Vagina (tissue), 2 donors: ENCODE results near the gene TBC1D30. TPM values are rescaled to one million over a fixed set of nuclear protein-coding genes. Genes with fewer than 3 reads are reported as not detected.
"Not testable (repeated sequence)": the region's sequence is repeated elsewhere in the genome, so short reads cannot be mapped to it uniquely, and the experiment has no call there.

Source experiments
- DNase-seq, 2 donors: peaks; one replicate each; pipeline ENCODE4 v3.0.0-alpha.2; 2017; ENCODE audit errors: extremely low spot score in 2 of 2
- H3K27ac ChIP-seq: fragments of 200-600 bp; sonication (generic); one replicate; pipeline ENCODE4 v1.5.1; 2019
- H3K27me3 ChIP-seq: fragments of 200-600 bp; sonication (generic); one replicate; pipeline ENCODE4 v1.5.1; 2019
- H3K36me3 ChIP-seq, 2 donors: fragments of 200-600 bp; sonication (generic); one replicate each; pipeline ENCODE4 v1.5.1; 2017 to 2019
- H3K4me1 ChIP-seq: fragments of 200-600 bp; sonication (generic); one replicate; pipeline ENCODE4 v1.5.1; 2019
- H3K4me3 ChIP-seq, 2 donors: fragments of 200-600 bp; sonication (generic); 1 replicate in 1 of 2; 2 replicates in 1 of 2; pipeline ENCODE4 v1.5.1; 2016 to 2019
- H3K9me3 ChIP-seq: fragments of 200-600 bp; sonication (generic); one replicate; pipeline ENCODE4 v1.5.1; 2019
- POLR2A ChIP-seq, 2 donors: fragments of 450-650 bp; IDR thresholded peaks; one replicate each; pipeline ENCODE4 v1.6.1; 2017; ENCODE audit warnings: antibody characterized with exemption in 2 of 2, mild to moderate bottlenecking in 2 of 2, moderate library complexity in 2 of 2
- POLR2AphosphoS5 ChIP-seq, 2 donors: sonication (generic); formaldehyde crosslinking; IDR thresholded peaks; one replicate each; pipeline ENCODE4 v1.9.0; 2017; ENCODE audit warnings: antibody characterized with exemption in 2 of 2, mild to moderate bottlenecking in 2 of 2, low read depth in 1 of 2; ENCODE audit not compliant: insufficient read depth in 1 of 2
- intact Hi-C: fragments of 100-400 bp; cut with DNase I; formaldehyde crosslinking; loops from one replicate; pipeline ENCODE4 v1.15.1; 2023
- total RNA-seq: library from RNA; depleted of rRNA; stranded (reverse); fragments of >200 nt; gene quantifications from one replicate; pipeline ENCODE4 v1.2.3, GENCODE V29; 2016
- TF ChIP-seq, protein P1 (sequence below), 3 experiments: fragments of 450-650 bp in 2 of 3; fragments of 200-600 bp in 1 of 3; sonication (generic) in 1 of 3; IDR thresholded peaks; one replicate each; pipeline ENCODE4 v1.5.1; 2017 to 2019; ENCODE audit warnings: antibody characterized with exemption in 3 of 3, mild to moderate bottlenecking in 2 of 3, moderate library complexity in 2 of 3

Gene TBC1D30, protein sequence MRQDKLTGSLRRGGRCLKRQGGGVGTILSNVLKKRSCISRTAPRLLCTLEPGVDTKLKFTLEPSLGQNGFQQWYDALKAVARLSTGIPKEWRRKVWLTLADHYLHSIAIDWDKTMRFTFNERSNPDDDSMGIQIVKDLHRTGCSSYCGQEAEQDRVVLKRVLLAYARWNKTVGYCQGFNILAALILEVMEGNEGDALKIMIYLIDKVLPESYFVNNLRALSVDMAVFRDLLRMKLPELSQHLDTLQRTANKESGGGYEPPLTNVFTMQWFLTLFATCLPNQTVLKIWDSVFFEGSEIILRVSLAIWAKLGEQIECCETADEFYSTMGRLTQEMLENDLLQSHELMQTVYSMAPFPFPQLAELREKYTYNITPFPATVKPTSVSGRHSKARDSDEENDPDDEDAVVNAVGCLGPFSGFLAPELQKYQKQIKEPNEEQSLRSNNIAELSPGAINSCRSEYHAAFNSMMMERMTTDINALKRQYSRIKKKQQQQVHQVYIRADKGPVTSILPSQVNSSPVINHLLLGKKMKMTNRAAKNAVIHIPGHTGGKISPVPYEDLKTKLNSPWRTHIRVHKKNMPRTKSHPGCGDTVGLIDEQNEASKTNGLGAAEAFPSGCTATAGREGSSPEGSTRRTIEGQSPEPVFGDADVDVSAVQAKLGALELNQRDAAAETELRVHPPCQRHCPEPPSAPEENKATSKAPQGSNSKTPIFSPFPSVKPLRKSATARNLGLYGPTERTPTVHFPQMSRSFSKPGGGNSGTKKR
- total RNA-seq, result 3.9 TPM

DNA sequence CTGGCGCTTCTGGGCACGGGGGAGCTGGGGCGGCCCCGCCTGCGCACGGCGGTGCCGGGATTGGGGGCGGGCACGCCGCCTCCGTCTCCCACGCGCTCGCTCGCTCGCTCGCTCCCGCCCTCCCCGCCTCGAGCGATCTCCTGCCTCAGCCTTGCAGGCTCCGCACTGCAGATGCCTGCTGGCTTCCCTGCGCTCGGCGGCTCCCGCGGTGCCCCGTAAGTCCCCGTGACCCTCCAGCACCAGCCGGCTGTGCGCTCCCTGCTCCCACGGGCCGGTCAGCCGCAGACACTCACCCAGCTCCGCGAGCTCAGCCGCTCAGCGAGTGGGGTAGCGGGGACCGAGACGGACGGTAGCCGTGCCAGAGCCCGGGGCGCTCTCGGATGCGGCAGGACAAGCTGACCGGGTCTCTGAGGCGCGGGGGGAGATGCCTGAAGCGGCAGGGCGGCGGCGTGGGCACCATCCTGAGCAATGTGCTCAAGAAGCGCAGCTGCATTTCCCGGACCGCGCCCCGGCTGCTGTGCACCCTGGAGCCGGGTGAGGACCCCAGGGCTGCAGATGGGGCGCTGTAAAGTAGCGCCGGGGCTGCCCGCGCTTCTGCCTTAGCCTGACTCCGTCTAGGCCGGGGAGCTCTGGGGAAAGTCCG, at the start of gene TBC1D30:
Gene TBC1D30 (plus strand): TSS at position 148 of the 643 bp plus-strand sequence. CDS start 233 bp downstream, at position 381.
- DNase-seq, result no peak
- Histone ChIP-seq H3K9me3 (no peaks in the 10 kb centered on the region), H3K4me1 (peaks cover 20% of the 10 kb centered on the region), H3K36me3 (no peaks in the 10 kb centered on the region), H3K27ac (no peak within 1 kb of the TSS), H3K4me3 (peak within 1 kb of the TSS; percentile 38 to 40), H3K27me3 (peaks cover 7% of the 10 kb centered on the region)
- intact Hi-C loops, result no loop called here
- TF ChIP-seq POLR2A (IDR thresholded peaks at IDR 0.05) (no peak), POLR2AphosphoS5 (IDR thresholded peaks at IDR 0.05; ENCODE audit: insufficient read depth in 1 of 2, low read depth in 1 of 2) (no peak)
- TF ChIP-seq, protein P1, sequence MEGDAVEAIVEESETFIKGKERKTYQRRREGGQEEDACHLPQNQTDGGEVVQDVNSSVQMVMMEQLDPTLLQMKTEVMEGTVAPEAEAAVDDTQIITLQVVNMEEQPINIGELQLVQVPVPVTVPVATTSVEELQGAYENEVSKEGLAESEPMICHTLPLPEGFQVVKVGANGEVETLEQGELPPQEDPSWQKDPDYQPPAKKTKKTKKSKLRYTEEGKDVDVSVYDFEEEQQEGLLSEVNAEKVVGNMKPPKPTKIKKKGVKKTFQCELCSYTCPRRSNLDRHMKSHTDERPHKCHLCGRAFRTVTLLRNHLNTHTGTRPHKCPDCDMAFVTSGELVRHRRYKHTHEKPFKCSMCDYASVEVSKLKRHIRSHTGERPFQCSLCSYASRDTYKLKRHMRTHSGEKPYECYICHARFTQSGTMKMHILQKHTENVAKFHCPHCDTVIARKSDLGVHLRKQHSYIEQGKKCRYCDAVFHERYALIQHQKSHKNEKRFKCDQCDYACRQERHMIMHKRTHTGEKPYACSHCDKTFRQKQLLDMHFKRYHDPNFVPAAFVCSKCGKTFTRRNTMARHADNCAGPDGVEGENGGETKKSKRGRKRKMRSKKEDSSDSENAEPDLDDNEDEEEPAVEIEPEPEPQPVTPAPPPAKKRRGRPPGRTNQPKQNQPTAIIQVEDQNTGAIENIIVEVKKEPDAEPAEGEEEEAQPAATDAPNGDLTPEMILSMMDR (IDR thresholded peaks at IDR 0.05), result no peak

DNA sequence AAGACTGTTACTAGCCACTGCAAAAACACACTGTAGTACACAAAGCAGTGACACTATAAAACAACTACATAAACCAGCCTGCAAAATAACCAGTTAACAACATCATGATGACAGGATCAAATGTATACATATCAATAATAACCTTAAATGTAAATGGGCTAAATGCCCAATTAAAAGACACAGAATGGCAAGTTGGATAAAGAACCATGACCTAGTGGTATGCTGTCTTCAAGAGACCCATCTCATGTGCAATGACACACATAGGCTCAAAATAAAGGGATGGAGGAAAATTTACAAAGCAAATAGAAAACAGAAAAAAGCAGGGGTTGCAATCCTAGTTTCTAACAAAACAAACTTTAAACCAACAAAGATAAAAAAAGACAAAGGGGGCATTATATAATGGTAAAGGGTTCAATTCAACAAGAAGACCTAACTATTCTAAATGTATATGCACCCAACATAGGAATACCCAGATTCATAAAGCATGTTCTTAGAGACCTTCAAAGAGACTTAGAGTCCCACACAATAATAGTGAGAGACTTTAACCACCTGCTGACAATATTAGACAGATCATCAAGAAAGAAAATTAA, 49.2 kb upstream of the TBC1D30 start:
- intact Hi-C loops, H3K27me3 ChIP-seq, H3K27ac ChIP-seq, H3K9me3 ChIP-seq, H3K4me3 ChIP-seq, DNase-seq, H3K36me3 ChIP-seq, H3K4me1 ChIP-seq: not testable (repeated sequence)

DNA sequence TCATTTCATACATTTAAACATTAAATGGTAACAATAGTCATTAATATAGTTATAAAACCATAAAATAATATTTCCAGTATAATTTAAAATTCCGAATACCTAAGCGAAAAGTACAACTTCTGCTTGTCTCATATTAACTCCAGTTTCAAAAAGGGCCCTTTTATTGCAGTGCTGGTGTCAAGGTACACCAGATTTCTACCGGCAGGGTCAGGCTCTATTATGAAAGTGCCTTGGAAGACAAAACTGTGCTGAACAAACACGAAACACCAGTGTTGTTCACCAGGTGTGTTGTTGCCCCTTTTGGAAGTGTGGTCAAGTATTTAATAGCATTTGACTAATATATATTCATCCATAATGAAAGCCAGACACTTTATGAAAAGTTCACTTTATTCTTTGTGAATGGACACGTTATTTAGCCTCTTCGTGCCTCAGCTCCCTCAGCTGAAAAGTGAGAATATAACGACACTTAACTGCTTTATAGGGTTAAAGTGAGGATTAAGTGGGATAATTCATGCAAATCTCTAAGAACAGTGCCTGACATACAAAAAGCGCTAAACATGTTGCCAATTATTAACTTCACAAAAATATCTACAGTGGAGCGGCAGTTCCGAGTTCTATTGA, 45.0 kb upstream of the TBC1D30 start:
- intact Hi-C loops, result no loop called here
- no peaks in the 10 kb centered on the region for H3K27me3 ChIP-seq
- H3K9me3 ChIP-seq, result no peaks in the 10 kb centered on the region
- TF ChIP-seq, protein P1 (IDR thresholded peaks at IDR 0.05), result no peak
- TF ChIP-seq POLR2AphosphoS5 (IDR thresholded peaks at IDR 0.05; ENCODE audit: insufficient read depth in 1 of 2, low read depth in 1 of 2) (no peak), POLR2A (IDR thresholded peaks at IDR 0.05) (no peak)
- H3K4me1 ChIP-seq, result peaks cover 17% of the 10 kb centered on the region
- no peak overlapping the region for H3K27ac ChIP-seq
- no peak overlapping the region for H3K4me3 ChIP-seq
- DNase-seq, result no peak
- no peaks in the 10 kb centered on the region for H3K36me3 ChIP-seq

DNA sequence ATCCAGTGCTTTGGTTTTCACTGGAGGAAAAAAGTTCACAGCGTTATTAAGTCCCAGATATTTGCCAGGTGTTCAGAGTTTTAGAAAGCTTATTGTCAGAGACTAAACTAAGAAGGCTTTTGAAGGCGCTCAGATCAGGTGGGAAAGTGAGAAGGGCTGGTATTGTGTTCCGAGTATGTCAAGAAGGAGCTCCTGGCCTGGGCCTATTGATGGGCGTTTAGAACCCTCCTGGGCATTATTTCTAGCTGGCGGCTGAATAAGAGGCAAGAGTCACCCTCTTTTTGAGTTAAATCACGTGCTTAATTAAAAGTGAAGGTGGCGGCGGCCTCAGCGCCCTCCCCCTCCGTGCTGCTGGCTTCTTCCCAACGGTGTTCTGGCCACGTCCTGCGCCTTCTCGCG, 44.3 kb upstream of the TBC1D30 start:
- intact Hi-C loops, result no loop called here
- no peaks in the 10 kb centered on the region for H3K9me3 ChIP-seq
- no peaks in the 10 kb centered on the region for H3K36me3 ChIP-seq
- peaks cover 17% of the 10 kb centered on the region for H3K4me1 ChIP-seq
- TF ChIP-seq POLR2A (IDR thresholded peaks at IDR 0.05) (no peak), POLR2AphosphoS5 (IDR thresholded peaks at IDR 0.05; ENCODE audit: insufficient read depth in 1 of 2, low read depth in 1 of 2) (no peak)
- H3K27me3 ChIP-seq, result no peaks in the 10 kb centered on the region
- H3K4me3 ChIP-seq, result peak overlapping the region; percentile 45 to 52
- no peak for DNase-seq
- no peak overlapping the region for H3K27ac ChIP-seq

DNA sequence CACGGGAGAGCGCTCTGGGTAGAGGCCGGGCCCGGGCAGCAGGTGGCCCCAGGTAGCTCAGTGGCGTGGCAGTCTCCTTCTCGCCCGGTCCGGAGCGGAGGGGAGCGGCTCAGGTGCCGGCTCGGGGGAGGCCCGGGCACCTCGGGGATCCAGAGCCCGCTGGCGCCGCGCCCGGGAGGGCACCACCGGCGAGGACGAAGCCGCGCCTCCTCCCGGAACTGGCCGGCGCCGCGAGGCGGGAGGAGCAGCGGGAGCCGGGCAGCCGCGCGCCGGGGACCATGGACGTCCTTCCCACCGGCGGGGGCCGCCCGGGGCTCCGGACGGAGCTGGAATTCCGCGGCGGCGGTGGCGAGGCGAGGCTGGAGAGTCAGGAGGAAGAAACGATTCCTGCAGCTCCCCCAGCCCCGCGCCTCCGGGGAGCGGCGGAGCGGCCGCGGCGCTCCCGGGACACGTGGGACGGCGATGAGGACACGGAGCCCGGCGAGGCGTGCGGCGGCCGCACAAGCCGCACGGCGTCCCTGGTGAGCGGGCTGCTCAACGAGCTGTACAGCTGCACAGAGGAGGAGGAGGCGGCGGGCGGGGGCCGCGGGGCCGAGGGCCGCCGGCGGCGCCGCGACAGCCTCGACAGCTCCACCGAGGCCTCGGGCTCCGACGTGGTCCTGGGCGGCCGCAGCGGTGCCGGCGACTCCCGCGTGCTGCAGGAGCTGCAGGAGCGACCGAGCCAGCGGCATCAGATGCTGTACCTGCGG, 43.7 kb upstream of the TBC1D30 start:
- no peaks in the 10 kb centered on the region for H3K9me3 ChIP-seq
- no peak for DNase-seq
- H3K36me3 ChIP-seq, result no peaks in the 10 kb centered on the region
- peak overlapping the region; percentile 45 to 52 for H3K4me3 ChIP-seq
- peaks cover 17% of the 10 kb centered on the region for H3K4me1 ChIP-seq
- intact Hi-C loops, result no loop called here
- no peak for TF ChIP-seq POLR2AphosphoS5 (IDR thresholded peaks at IDR 0.05; ENCODE audit: insufficient read depth in 1 of 2, low read depth in 1 of 2)
- TF ChIP-seq POLR2A (IDR thresholded peaks at IDR 0.05), result no peak
- TF ChIP-seq, protein P1 (IDR thresholded peaks at IDR 0.05), result no peak
- peak overlapping the region; percentile 46 for H3K27ac ChIP-seq
- no peaks in the 10 kb centered on the region for H3K27me3 ChIP-seq
